Loucy (cell line): Measurements from ENCODE around the gene ANO9.

Source experiments
- EZH2phosphoT487 ChIP-seq: fragments of 200-600 bp; IDR thresholded peaks from 2 replicates; pipeline ENCODE4 v1.6.1; 2018; ENCODE audit warnings: antibody characterized with exemption, mild to moderate bottlenecking, moderate library complexity, borderline replicate concordance
- TF ChIP-seq, protein P1 (sequence below): fragments of 200-600 bp; sonication (generic); conservative IDR thresholded peaks from 2 replicates; pipeline ENCODE4 v1.5.1; 2014; ENCODE audit warnings: mild to moderate bottlenecking, antibody characterized with exemption, low read length

DNA sequence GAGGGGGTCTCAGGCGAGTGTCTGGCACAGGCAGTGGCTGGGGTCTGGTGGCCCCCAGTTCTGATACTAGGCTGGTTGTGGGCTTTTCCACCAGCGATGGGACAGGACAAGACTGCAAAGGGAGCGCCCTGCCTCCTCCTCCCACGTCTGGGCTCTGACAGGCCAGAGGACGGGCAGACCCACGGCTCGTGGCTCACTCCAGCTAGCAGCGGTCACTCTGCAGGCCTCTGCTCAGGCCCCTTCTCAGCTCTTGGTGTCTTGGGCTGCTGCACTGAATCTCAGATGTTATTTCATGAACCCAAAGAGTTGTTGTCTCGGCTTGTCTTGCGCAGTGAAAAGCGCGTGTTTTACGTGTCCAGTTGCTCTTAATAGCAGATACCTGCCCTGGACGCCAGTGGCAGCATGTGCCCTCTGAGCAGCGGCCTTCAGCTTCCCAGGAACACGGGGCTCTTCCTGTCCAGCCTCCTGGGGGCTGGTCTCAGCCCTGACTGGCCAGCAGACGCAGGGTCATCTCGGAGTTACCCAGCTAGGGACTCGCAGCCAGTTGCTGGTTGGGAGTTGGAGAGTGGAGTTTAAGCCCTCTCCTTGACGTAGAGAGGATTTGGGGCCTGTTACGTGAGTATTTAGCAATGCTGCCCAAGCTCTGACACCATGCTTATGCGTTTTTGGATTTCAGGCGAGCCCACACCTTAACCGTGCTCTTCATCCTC is 17.9 kb upstream of the ANO9 start:
- TF ChIP-seq, protein P1, sequence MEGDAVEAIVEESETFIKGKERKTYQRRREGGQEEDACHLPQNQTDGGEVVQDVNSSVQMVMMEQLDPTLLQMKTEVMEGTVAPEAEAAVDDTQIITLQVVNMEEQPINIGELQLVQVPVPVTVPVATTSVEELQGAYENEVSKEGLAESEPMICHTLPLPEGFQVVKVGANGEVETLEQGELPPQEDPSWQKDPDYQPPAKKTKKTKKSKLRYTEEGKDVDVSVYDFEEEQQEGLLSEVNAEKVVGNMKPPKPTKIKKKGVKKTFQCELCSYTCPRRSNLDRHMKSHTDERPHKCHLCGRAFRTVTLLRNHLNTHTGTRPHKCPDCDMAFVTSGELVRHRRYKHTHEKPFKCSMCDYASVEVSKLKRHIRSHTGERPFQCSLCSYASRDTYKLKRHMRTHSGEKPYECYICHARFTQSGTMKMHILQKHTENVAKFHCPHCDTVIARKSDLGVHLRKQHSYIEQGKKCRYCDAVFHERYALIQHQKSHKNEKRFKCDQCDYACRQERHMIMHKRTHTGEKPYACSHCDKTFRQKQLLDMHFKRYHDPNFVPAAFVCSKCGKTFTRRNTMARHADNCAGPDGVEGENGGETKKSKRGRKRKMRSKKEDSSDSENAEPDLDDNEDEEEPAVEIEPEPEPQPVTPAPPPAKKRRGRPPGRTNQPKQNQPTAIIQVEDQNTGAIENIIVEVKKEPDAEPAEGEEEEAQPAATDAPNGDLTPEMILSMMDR, result no peak
- TF ChIP-seq EZH2phosphoT487, result no peak
